Measurements from ENCODE around the gene ABHD17C.
"Not testable (repeated sequence)": the region's sequence is repeated elsewhere in the genome, so short reads cannot be mapped to it uniquely, and the experiment has no call there.

The ABHD17C gene

GRCh38 chr15:80730926-80731325 lies 35.8 kb downstream of the ABHD17C start:
- peak; percentile 30 for DNase-seq (ENCODE audit: low read depth)

DNA sequence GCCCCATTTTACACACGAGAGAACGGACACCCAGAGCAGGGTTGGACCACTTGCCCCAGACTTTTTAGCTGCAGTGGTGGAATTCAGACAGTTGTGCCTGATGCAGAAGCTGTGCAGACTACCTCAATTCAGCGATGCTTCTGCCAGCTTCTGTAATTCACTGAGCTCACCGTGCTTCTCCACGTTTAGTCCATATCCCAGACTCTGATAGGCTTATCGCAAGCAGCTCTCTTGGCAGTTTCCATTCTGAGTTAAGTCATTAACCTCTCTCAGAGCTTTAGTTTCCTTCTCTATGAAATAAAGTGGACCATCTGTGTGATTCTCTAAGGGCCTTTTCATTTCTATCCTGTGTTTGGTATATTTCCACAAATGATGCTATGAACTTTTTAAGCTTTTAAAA lies 37.1 kb downstream of the ABHD17C start:
- no peak for DNase-seq (ENCODE audit: low read depth)

DNA sequence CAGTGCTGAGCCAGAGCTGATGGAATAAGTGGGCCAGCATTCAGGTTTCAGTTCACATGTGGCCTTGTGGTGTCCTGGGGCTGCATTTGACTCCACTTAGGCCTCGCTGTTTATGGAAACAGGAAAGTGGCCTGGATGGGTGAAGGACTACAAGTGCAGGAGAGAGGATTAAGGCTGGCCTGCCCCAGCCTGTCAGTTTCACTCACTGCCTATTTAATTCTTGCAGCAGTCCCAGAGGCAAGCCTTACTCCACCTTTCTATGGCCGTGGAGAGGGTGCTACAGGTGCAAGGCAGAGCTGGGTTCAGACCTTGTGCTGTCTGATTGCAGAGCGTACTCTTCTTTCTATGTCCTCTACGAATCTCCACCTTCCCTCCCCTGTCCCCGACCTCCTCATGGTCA lies 37.7 kb downstream of the ABHD17C start:
- no peak for DNase-seq (ENCODE audit: low read depth)

DNA sequence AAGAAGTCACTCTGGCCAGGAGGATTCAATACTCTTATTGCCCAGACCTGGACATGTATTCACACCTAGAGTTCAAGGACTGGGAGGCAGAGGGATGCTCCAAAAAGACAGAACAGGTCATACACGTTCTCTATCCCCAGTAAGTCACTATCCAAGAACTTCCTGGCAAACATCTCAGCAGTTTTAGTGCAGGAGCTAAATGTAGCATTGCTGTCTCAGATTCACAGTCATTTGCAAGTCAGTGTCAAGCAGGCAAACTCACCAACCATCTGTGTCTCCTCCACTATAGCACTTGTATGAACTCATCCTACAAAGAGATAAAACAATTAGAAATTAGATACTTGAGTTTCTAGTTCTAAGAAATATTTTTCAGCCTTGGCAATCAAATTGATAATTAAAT lies 38.4 kb downstream of the ABHD17C start:
- no peak for DNase-seq (ENCODE audit: low read depth)

- no peak for DNase-seq (ENCODE audit: low read depth)
These were observed 40.2 kb downstream of the ABHD17C start for GRCh38 chr15:80735344-80735743.

DNA sequence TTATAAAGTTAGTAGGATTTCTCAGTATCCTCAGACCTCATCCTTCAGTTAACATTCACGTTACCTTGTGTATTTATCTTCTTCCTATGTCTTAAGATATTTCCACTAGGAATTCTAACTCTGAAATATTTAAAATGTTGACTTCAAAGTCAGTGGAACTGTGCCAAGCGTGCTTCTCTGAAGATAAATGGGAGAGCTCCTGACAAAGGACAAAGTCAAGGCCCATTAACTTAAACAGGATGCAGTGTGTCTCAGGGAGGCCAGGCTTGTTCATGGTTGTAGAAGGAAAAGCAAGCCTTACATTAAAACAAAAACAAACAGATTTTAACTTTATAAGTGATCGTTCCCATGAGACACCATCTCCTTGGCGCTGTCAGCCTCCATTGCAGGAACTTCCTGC lies 41.5 kb downstream of the ABHD17C start:
- DNase-seq (ENCODE audit: low read depth), result no peak

- DNase-seq (ENCODE audit: low read depth), result no peak
These were observed 44.8 kb downstream of the ABHD17C start for GRCh38 chr15:80739919-80740318.

GRCh38 chr15:80742081-80742480 lies 47.0 kb downstream of the ABHD17C start:
- DNase-seq (ENCODE audit: low read depth), result no peak

GRCh38 chr15:80743189-80743833 lies 48.2 kb downstream of the ABHD17C start:
- peak; percentile 79 for DNase-seq (ENCODE audit: low read depth)

- DNase-seq (ENCODE audit: low read depth), result no peak
These were observed 49.3 kb downstream of the ABHD17C start for GRCh38 chr15:80744415-80744814.

GRCh38 chr15:80744826-80745225 lies 49.7 kb downstream of the ABHD17C start:
- DNase-seq (ENCODE audit: low read depth), result peak; percentile 91

- DNase-seq (ENCODE audit: low read depth), result no peak
These were observed 50.8 kb downstream of the ABHD17C start for GRCh38 chr15:80745888-80746287.

- DNase-seq (ENCODE audit: low read depth), result no peak
These were observed 52.4 kb downstream of the ABHD17C start for GRCh38 chr15:80747317-80748053.

DNA sequence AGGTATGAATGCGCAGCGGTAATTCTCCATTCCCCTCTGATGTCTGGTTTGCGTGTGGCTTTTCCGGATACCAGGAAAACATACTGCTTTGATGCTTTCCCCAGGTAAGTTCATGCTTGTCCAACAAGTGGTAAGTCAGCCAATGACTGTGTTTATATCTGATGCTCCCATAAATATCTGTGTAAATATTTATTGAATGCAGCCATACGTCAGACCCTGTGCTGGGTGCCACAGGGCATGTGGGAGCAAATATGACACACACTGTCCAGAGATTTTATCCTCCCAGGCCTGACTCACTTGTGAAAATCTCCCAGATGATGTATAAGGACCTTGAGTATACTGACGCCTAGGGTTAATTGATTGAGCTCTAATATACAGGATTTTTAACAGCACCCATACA lies 54.5 kb downstream of the ABHD17C start:
- peak; percentile 80 for DNase-seq (ENCODE audit: low read depth)

- no peak for DNase-seq (ENCODE audit: low read depth)
These were observed 55.5 kb downstream of the ABHD17C start for GRCh38 chr15:80750575-80750974.

GRCh38 chr15:80752204-80752603 lies 57.1 kb downstream of the ABHD17C start:
- no peak for DNase-seq (ENCODE audit: low read depth)

DNA sequence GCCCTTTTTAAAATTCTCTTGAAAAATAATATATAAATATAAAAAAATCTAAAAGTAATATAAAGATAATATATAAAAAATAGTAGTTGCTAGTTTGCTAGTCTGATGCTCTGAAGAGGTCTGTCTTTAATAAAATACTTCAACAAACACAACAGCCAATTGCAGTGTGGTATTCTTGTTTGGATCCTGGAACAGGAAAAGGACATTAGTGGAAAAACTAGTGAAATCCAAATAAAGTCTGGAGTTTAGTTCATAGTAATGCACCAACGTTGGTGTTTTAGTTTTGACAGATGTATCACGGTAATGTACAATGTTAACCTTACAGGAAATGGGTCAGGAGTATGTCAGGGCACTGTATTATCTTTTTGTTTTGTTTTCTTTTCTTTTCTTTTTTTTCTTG lies 58.1 kb downstream of the ABHD17C start:
- DNase-seq (ENCODE audit: low read depth), result no peak

DNA sequence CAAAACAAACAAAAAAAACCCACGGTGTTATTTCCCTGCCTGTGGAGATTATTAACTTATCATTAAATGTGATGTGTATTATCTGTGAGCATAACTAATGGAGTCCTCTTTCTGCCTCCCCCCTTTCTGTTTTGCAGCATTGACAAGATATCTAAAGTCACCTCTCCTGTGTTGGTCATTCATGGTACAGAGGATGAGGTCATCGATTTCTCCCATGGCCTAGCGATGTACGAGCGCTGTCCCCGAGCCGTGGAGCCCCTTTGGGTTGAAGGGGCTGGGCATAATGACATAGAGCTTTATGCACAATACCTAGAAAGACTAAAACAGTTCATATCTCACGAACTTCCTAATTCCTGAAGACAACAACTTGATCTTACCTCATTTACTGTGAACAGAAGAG lies 58.9 kb downstream of the ABHD17C start:
- DNase-seq (ENCODE audit: low read depth), result no peak

GRCh38 chr15:80755885-80756284 lies 60.8 kb downstream of the ABHD17C start:
- no peak for DNase-seq (ENCODE audit: low read depth)

DNA sequence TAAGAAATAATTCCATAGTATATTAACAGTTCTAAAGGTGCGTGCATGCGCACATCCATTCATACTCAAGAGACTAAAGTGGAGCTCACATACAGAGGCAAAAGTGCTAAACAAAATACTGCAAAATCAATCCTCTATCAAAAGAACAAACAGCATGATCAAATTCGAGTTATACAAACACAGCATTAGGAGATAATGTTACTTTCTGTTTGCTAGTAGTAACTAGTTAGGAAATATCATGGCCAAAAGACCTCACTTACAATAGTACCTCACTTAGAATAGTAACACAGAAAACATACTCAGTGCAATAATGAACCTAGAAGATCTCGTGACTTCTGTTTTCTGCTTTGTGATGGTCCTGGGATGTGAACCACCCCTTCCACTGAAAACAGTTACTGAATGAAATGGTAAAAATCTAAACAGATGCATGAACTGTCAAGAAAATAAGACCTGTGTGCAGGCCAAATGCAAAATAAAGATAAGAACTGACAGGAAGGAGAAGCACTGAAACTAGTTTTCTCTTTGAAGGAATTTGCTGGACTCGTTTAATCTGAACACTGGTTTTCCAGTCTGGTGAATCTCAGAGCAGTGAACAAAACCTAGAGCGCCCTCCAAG lies 63.1 kb downstream of the ABHD17C start:
- DNase-seq (ENCODE audit: low read depth), result no peak

DNA sequence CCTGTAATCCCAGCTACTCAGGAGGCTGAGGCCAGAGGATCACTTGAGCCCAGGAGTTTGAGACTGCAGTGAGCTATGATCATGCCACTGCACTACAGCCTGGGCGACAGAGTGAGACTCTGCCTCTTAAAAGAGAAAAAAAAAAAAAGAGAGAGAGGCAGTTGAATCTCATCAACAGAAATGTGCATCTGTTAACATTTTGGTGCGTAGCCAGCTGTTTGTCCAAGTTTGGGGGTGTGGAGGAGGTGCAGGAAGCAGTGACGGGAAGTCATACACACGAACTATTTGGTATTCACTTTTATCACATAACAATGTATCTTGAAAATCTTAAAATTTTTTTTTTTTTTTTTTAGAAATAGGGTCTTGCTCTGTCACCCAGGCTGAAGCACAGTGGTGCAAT lies 65.8 kb downstream of the ABHD17C start:
- DNase-seq (ENCODE audit: low read depth), result no peak

GRCh38 chr15:80761754-80762153 lies 66.6 kb downstream of the ABHD17C start:
- no peak for DNase-seq (ENCODE audit: low read depth)

DNA sequence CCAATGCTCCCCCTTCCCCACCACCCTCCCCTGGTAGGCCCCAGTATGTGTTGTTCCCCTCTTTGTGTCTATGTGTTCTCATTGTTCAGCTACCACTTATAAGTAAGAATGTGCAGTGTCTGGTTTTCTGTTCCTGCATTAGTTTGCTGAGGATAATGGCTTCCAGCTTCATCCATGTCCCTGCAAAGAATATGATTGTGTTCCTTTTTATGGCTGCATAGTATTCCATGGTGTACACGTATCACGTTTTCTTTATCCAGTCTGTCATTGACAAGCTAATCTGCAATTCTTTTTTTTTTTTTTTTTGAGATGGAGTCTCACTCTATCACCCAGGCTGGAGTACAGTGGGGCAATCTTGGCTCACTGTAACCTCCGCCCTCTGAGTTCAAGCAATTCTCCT lies 68.1 kb downstream of the ABHD17C start:
- not testable (repeated sequence) for DNase-seq (ENCODE audit: low read depth)
